HG03565 (cell line): ENCODE measurements around the gene TFF3.
"Not testable (repeated sequence)": the region's sequence is repeated elsewhere in the genome, so short reads cannot be mapped to it uniquely, and the experiment has no call there.

Experiments used
- ATAC-seq: cut with Tn5 transposase; IDR thresholded peaks from one replicate; pipeline ENCODE4 v1.9.1; 2021; ENCODE audit warnings: mild to moderate bottlenecking, moderate library complexity; ENCODE audit not compliant: unreplicated experiment

TFF3 gene

DNA sequence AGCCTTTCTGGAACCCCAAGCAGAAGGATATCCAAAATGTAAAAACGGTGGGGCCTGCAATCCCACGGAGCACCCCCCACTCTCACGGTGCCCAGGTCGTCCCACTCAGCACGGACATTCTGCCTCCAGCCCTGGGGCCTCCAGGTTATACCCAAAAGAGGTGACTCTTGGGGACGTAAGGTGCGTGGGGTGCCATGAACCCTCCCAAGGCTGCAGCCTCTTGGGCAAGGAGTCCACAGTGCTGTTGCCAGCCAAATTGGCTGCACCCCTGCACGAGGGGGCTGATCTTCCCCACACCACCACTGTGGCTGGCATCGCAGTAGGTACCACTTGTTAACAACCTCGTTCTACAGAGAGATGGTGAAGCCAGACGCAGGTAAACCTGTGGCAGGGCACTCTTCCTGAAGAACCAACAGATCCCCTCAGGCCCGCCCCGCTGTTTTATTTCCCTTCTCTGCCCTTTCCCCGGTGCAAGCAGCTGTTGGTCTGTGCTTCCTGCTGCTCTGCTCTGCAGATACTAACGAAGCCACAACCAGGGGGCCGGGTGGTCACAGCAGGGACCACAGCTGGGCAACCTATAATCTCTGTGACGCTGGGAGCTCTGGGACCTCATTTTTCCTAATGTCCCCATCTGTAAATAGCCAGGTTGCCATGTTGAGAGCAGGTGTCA lies 8.7 kb downstream of the TFF3 start:
- no peak for ATAC-seq

DNA sequence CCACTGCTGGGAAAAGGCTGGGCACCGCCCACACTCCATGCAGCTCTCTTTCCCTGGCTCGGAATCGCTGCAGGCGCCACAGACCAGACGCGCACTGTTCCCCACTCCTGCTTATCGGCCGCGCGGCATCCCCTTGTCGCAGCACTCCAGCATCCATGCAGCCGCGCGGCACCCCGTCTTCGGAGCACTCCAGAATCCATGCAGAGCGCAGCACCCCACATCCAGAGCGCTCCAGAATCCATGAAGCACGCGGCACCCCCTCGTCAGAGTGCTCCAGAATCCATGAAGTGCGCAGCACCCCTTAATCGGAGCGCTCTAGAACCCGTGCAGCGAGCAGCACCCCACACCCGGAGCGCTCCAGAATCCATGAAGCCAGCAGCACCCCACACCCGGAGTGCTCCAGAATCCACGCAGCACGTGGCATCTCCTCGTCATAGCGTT lies 9.5 kb downstream of the TFF3 start:
- ATAC-seq = no peak

- no peak for ATAC-seq
Measured at GRCh38 chr21:42304556-42305454, 10.4 kb downstream of the TFF3 start.

- ATAC-seq = no peak
Measured at GRCh38 chr21:42303443-42303842, 11.8 kb downstream of the TFF3 start.

- ATAC-seq = no peak
Measured at GRCh38 chr21:42302794-42303193, 12.4 kb downstream of the TFF3 start.

DNA sequence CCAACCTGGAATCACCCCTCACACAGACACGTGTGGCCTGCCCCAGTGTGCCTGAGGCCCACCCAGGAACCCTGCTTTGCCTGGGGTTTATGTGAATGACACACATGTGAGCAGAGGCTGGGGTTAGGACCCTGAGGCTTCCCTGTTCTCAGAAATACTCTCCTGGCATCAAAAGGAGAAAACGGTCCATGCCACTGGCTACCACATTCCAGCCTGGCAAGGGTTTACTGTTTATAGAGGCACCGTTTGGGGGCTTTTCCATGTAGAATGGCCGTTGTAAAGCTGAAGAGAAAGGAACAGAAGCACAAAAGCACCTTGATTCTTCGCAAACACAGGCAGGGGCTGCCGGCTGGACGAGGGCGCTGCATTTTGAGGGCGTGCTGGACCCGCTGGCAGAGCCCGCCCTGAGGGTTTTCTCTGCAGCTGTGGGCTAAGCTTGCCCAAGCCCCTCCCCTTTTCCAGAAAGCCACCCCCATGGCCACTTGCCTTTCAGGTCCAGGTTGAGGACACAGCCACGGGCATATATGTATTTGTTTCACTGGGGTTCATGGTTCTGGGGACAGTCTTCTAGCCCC lies 13.0 kb downstream of the TFF3 start:
- ATAC-seq = no peak

DNA sequence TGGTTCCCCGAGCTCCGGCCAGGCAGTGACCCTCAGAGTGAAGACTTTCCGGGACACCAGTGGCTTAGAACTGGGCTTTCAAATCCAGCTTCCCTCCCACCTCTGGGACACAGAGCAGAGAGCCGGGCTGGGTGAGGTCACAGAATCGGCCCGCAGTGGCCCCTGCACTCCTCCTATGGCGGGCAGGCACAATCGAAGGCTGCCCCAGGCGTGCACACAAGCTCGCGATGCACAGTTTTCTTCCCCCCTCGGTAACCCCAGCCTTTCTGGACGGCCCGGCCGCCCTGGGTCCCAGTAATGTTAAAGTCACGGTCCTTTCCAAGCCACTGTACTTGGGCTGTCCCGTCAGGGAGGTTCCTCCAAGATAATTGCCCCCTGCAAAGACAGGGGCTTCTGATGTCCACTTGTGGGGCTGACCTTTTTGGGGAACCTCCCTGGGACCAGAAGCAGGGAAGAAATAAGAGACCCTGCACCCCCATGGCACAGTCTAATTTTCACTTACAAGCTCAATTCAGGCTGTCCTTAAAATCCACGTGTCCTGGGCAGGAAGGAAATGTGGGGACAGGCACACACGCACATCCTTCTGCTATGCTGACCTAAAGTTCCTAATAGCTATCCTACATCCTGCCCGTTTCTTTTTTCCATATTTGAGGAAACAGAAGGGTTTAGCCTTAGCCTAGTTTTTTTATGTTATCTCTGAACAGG lies 13.7 kb downstream of the TFF3 start:
- no peak for ATAC-seq

GRCh38 chr21:42300956-42301355 lies 14.3 kb downstream of the TFF3 start:
- no peak for ATAC-seq

DNA sequence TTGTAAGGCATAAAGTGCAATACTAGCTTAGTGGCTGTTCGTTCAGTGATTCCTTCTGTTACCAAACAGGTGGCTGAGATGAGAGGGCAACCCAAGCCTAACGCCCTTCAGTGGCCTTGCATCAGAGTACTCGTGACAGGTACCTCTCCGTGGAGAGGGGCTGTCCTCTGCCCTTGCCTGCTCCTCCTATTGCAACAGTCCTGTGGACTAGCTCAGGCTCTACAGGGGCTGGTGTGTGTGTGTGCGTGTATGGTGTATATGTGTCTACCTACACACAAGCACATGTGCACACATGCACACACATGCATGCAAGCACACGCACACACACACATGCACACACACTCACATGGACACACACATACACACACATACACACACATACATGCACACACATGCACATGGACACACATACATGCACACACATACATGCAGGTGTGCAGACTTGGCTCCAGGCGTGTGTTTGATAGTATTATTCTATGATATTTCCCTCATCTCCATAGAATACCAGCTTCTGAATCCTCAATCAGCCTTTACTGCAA lies 15.1 kb downstream of the TFF3 start:
- no peak for ATAC-seq

DNA sequence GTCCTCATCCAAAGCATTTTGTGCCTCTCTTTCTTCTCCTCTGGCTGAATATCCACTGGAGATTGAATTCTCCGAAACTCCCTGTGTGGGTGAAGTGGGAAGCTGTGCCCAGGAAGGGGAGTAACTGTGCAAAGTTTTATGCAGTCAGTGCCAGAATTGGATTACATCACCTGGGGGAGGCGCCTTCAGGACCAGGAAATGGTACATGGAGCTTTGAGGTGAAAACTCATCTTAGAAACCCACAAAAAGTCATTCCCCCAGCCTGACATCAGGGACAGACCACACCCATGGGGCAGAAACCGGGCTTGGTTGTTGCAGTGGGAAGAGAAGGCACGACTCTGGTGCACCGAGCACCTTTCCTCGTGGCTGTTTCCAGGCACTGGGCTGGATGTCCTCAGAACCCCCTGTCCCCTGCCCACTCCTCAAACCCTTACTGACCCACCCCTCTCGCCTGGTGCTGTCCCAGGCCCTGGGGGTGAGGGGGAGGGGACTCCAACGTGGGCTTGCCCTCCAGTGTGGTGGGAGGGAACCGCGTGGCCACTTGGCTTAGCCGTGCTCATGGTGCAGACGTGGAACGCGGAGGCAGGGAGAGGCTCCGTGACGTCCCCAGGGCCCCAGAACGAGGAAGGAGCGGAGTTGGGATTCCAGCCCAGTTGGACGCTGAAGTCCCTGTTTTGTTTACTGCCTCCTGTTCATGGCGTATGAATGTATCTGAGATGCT lies 15.7 kb downstream of the TFF3 start:
- no peak for ATAC-seq

GRCh38 chr21:42298657-42299056 lies 16.6 kb downstream of the TFF3 start:
- no peak for ATAC-seq

GRCh38 chr21:42298237-42298636 lies 17.0 kb downstream of the TFF3 start:
- no peak for ATAC-seq

- ATAC-seq = no peak
Measured at GRCh38 chr21:42297377-42297776, 17.8 kb downstream of the TFF3 start.

DNA sequence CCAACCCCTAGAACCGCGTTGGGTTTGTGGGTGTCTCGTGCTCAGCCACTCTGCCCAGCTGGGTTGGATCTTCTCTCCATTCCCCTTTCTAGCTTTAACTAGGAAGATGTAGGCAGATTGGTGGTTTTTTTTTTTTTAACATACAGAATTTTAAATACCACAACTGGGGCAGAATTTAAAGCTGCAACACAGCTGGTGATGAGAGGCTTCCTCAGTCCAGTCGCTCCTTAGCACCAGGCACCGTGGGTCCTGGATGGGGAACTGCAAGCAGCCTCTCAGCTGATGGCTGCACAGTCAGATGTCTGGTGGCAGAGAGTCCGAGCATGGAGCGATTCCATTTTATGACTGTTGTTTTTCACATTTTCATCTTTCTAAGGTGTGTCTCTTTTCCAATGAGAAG lies 18.7 kb downstream of the TFF3 start:
- ATAC-seq = no peak

DNA sequence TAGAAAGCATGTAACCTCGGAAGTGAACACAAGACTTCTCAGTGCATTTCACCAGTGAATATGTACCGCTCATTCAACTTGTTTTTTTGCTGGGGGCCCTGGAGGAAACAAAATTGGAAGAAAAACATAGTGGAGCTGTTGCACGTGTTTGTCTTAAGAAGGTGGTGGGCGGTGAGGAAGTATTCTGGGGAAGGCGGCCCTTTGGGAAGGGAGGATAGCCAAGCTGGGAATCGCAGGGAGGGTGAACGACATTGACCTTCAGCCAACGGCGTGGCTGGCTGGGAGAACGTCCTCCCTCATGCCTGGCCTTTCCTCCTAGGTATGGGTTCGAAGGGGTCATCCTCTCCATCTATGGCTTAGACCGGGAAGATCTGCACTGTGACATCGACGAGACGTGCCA lies 19.4 kb downstream of the TFF3 start:
- no peak for ATAC-seq

- ATAC-seq = no peak
Measured at GRCh38 chr21:42294273-42294880, 20.8 kb downstream of the TFF3 start.

GRCh38 chr21:42293649-42294272 lies 21.4 kb downstream of the TFF3 start:
- ATAC-seq = no peak

GRCh38 chr21:42292563-42293142 lies 22.6 kb downstream of the TFF3 start:
- not testable (repeated sequence) for ATAC-seq
